AG04450 (cell line): ENCODE data around the gene KRTAP4-8. TPM values are rescaled to one million over a fixed set of nuclear protein-coding genes. Genes with fewer than 3 reads are reported as not detected.

Source experiments
- CTCF ChIA-PET: fragments of 300-600, 350-600 bp; formaldehyde crosslinking; extraction: SDS; loops from one replicate; lab custom pipeline; 2022; ENCODE audit warnings: antibody characterized with exemption, inconsistent platforms; lab: Charles Lee
- POLR2A ChIA-PET: fragments of 350-600 bp; formaldehyde crosslinking; extraction: SDS; loops from one replicate; lab custom pipeline; 2021; ENCODE audit warnings: antibody characterized with exemption, inconsistent platforms; lab: Yijun Ruan, JAX
- DNase-seq: peaks from one replicate; pipeline ENCODE4 v3.0.0-alpha.2; 2011; ENCODE audit warnings: low read depth, low spot score
- H3K27ac ChIP-seq: one replicate; pipeline ENCODE4 v1.5.1; 2012; ENCODE audit warnings: low read depth, low read length, control low read depth
- H3K27me3 ChIP-seq: one replicate; pipeline ENCODE4 v1.6.0; 2012; ENCODE audit warnings: low read length; ENCODE audit not compliant: control insufficient read depth, insufficient read depth
- H3K4me3 ChIP-seq: 2 replicates; pipeline ENCODE4 v1.5.1; 2011; ENCODE audit warnings: mild to moderate bottlenecking, low read depth, low read length, control low read depth
- H3K9me3 ChIP-seq: 2 replicates; pipeline ENCODE4 v1.5.1; 2012; ENCODE audit warnings: low read length; ENCODE audit not compliant: control insufficient read depth, insufficient read depth
- polyA plus RNA-seq: library from polyadenylated mRNA; depleted of rRNA; stranded (reverse); fragments of >200 nt; gene quantifications from 2 replicates; pipeline ENCODE4 v1.2.3, GENCODE V29; 2011
- TF ChIP-seq, protein P1 (sequence below): IDR thresholded peaks from 2 replicates; pipeline ENCODE4 v1.5.1; 2011; ENCODE audit warnings: low read depth, low read length, control low read depth, inconsistent platforms

Gene KRTAP4-8
- polyA plus RNA-seq, 1 experiment, result not detected

GRCh38 chr17:41133880-41134735 is 36.2 kb upstream of the KRTAP4-8 start:
- CTCF ChIA-PET, result no interaction called here
- no peak for DNase-seq
- POLR2A ChIA-PET, result interaction anchor here (0.6 kb wide), 1 partner anchor 408 kb away, joined by 4 read pairs; no protein-coding TSS in a partner anchor

GRCh38 chr17:41131979-41132378 is 34.0 kb upstream of the KRTAP4-8 start:
- CTCF ChIA-PET, result interaction anchor here (0.8 kb wide), 1 partner anchor 84 kb away, joined by 3 read pairs; no protein-coding TSS in a partner anchor
- Histone ChIP-seq H3K9me3 (no peaks in the 10 kb centered on the region), H3K27ac (no peak overlapping the region), H3K27me3 (no peaks in the 10 kb centered on the region), H3K4me3 (no peak overlapping the region)
- TF ChIP-seq, protein P1, sequence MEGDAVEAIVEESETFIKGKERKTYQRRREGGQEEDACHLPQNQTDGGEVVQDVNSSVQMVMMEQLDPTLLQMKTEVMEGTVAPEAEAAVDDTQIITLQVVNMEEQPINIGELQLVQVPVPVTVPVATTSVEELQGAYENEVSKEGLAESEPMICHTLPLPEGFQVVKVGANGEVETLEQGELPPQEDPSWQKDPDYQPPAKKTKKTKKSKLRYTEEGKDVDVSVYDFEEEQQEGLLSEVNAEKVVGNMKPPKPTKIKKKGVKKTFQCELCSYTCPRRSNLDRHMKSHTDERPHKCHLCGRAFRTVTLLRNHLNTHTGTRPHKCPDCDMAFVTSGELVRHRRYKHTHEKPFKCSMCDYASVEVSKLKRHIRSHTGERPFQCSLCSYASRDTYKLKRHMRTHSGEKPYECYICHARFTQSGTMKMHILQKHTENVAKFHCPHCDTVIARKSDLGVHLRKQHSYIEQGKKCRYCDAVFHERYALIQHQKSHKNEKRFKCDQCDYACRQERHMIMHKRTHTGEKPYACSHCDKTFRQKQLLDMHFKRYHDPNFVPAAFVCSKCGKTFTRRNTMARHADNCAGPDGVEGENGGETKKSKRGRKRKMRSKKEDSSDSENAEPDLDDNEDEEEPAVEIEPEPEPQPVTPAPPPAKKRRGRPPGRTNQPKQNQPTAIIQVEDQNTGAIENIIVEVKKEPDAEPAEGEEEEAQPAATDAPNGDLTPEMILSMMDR, result no peak
- DNase-seq, result no peak
- POLR2A ChIA-PET, result interaction anchor here (1.2 kb wide), 1 partner anchor 73 kb away, joined by 4 read pairs; no protein-coding TSS in a partner anchor

More at GRCh38 chr17:41133880-41134735, 36.2 kb upstream of the KRTAP4-8 start:
- TF ChIP-seq, protein P1, result no peak
- Histone ChIP-seq H3K9me3 (no peaks in the 10 kb centered on the region), H3K4me3 (no peak overlapping the region), H3K27ac (peak overlapping the region; percentile 80), H3K27me3 (no peaks in the 10 kb centered on the region)

- Histone ChIP-seq H3K27ac (no peak overlapping the region), H3K27me3 (no peaks in the 10 kb centered on the region), H3K4me3 (no peak overlapping the region), H3K9me3 (no peaks in the 10 kb centered on the region)
- ChIA-PET POLR2A (no interaction called here), CTCF (no interaction called here)
- no peak for DNase-seq
- TF ChIP-seq, protein P1, result no peak
Observed at GRCh38 chr17:41127371-41127770, 29.4 kb upstream of the KRTAP4-8 start.

GRCh38 chr17:41126412-41126811 is 28.5 kb upstream of the KRTAP4-8 start:
- no peak overlapping the region for H3K4me3 ChIP-seq
- CTCF ChIA-PET, result interaction anchor here (0.6 kb wide), 1 partner anchor 51 kb away, joined by 3 read pairs; no protein-coding TSS in a partner anchor

More at GRCh38 chr17:41126412-41126811, 28.5 kb upstream of the KRTAP4-8 start:
- POLR2A ChIA-PET, result no interaction called here
- Histone ChIP-seq H3K27ac (no peak overlapping the region), H3K9me3 (no peaks in the 10 kb centered on the region), H3K27me3 (no peaks in the 10 kb centered on the region)
- DNase-seq, result no peak
- TF ChIP-seq, protein P1, result no peak
